Upper lobe of left lung (tissue), 4 donors: ENCODE results near the gene CCNB3.
A peak's percentile ranks its signal among the peaks of the same experiment; 100 is the strongest.

Source experiments
- CTCF ChIP-seq, 6 experiments: fragments of 450-650 bp in 4 of 6; fragments of 200-600 bp in 2 of 6; sonication (generic) in 2 of 6; IDR thresholded peaks; one replicate each; pipeline ENCODE4 v1.5.1; 2016 to 2019; ENCODE audit warnings: antibody characterized with exemption in 6 of 6
- EP300 ChIP-seq, 4 donors: sonication (generic); formaldehyde crosslinking; IDR thresholded peaks; one replicate each; pipeline ENCODE4 v1.5.1; 2017; ENCODE audit warnings: antibody characterized with exemption in 4 of 4, control low read depth in 2 of 4
- POLR2A ChIP-seq, 4 donors: fragments of 450-650 bp; IDR thresholded peaks; one replicate each; pipeline ENCODE4 v1.5.1; 2016 to 2017; ENCODE audit warnings: antibody characterized with exemption in 4 of 4, mild to moderate bottlenecking in 2 of 4
- POLR2AphosphoS5 ChIP-seq, 2 donors: sonication (generic); formaldehyde crosslinking; IDR thresholded peaks; one replicate each; pipeline ENCODE4 v1.5.1; 2017; ENCODE audit warnings: antibody characterized with exemption in 2 of 2

- TF ChIP-seq POLR2A (IDR thresholded peaks at IDR 0.05), result no peak
- peak in 3 of 6 experiments; percentile 9 to 33 (median 10) for TF ChIP-seq CTCF (IDR thresholded peaks at IDR 0.05)
- no peak for TF ChIP-seq EP300 (IDR thresholded peaks at IDR 0.05)
- no peak for TF ChIP-seq POLR2AphosphoS5 (IDR thresholded peaks at IDR 0.05)
These were observed 6.9 kb downstream of the CCNB3 start for GRCh38 chrX:50211510-50211909.
